ENCODE measurements around the gene RFX2. TPM values are rescaled to one million over a fixed set of nuclear protein-coding genes. Genes with fewer than 3 reads are reported as not detected.
A peak's percentile ranks its signal among the peaks of the same experiment; 100 is the strongest.

The RFX2 gene
- total RNA-seq, 6 experiments from 2014 or later, result 1.6 to 2.9 (median 1.9) TPM

DNA sequence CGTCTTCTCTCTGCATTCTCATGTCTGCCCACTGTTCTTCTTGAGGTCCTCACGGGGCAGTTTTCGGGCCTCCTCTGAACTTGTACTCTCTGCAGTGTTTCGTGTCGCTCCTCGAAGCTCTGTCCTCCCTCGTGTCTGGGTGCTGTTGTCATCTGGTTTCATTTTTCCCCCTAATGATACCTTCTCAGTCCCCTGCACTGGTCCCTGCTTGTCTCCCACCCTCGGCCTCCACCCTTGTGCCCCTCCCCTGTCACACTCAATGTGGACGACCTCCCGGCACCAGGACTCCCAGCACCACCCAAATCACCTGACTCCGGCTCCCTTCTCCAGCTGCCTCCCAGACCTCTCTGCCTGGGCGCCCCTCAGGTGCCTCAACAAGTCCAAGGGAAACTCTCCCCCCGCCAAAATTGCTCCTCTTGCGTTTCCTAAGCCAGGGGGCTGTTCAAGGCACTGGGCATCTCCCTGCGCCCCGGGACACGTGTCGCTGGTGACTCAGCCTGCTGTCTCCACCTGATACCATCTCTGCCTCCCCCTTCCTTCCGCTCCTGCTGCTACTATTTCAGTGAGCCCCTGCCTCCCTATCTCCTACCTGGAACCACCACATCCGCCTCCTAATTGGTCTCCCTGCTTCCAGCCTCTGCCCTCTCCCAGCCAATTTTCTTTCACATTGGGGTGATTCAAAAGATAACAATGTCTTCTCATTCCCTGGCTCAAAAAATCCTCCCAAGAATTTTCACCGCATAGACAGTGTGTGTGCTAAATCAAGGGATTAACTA lies 49.5 kb downstream of the RFX2 start:
- no peak overlapping the region for H3K27ac ChIP-seq
- no peaks in the 10 kb centered on the region for H3K36me3 ChIP-seq
- no peaks in the 10 kb centered on the region for H3K27me3 ChIP-seq
- DNase-seq (peak in 2 of 3 donors; percentile 43 to 52), ATAC-seq (no peak)
- intact Hi-C loops (cut with DNase I), result no loop called here
- peaks cover 0 to 26% (median 7%) of the 10 kb centered on the region in 4 donors for H3K4me1 ChIP-seq
- 84% methylated on average over 20 of the region's 21 CpGs for WGBS (ENCODE audit: insufficient coverage, low coverage, low lambda C conversion rate, missing lambda C conversion rate)
- no peaks in the 10 kb centered on the region for H3K9me3 ChIP-seq
- no peak overlapping the region for H3K4me3 ChIP-seq
- TF ChIP-seq, protein P1, sequence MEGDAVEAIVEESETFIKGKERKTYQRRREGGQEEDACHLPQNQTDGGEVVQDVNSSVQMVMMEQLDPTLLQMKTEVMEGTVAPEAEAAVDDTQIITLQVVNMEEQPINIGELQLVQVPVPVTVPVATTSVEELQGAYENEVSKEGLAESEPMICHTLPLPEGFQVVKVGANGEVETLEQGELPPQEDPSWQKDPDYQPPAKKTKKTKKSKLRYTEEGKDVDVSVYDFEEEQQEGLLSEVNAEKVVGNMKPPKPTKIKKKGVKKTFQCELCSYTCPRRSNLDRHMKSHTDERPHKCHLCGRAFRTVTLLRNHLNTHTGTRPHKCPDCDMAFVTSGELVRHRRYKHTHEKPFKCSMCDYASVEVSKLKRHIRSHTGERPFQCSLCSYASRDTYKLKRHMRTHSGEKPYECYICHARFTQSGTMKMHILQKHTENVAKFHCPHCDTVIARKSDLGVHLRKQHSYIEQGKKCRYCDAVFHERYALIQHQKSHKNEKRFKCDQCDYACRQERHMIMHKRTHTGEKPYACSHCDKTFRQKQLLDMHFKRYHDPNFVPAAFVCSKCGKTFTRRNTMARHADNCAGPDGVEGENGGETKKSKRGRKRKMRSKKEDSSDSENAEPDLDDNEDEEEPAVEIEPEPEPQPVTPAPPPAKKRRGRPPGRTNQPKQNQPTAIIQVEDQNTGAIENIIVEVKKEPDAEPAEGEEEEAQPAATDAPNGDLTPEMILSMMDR (IDR thresholded peaks at IDR 0.05), result no peak
- TF ChIP-seq POLR2A (IDR thresholded peaks at IDR 0.05), result no peak

DNA sequence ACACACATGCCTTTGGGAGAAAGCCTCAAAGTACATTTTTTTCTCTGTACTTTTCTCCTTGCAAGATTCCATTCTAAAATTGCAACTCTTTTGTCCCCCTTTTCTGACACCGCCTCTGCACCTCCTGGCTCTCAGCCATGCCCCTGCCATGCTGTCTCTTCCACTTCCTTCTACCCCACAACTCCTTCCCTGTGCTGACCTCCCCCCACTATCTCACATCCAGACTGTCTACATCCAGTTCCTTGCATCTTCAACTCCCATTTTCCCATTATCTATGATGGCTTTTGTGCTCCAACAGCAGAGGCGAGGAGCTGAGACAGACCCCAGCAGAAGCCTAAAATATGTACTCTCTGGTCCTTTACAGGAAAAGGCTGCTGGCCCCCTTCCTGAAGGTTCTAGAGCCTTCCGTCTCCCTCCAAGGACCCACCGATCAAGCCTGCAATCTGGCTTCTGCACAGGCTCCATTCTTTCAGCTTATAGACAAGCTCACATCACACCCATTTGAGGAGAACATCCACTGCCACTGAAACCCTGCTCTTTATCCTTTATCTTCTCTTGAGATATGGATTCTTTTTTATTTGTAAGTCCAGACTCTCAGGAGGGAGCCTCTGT lies 50.2 kb downstream of the RFX2 start:
- DNase-seq (peak in 1 of 3 donors; percentile 33), ATAC-seq (no peak)
- no peaks in the 10 kb centered on the region for H3K36me3 ChIP-seq
- peaks cover 0 to 21% (median 7%) of the 10 kb centered on the region in 4 donors for H3K4me1 ChIP-seq
- no peak overlapping the region for H3K27ac ChIP-seq
- H3K9me3 ChIP-seq, result no peaks in the 10 kb centered on the region
- no peak overlapping the region for H3K4me3 ChIP-seq
- TF ChIP-seq, protein P1 (IDR thresholded peaks at IDR 0.05), result no peak
- TF ChIP-seq POLR2A (IDR thresholded peaks at IDR 0.05), result no peak
- intact Hi-C loops (cut with DNase I), result no loop called here
- 79% methylated on average over 4 of the region's 4 CpGs for WGBS (ENCODE audit: insufficient coverage, low coverage, low lambda C conversion rate, missing lambda C conversion rate)
- no peaks in the 10 kb centered on the region for H3K27me3 ChIP-seq

DNA sequence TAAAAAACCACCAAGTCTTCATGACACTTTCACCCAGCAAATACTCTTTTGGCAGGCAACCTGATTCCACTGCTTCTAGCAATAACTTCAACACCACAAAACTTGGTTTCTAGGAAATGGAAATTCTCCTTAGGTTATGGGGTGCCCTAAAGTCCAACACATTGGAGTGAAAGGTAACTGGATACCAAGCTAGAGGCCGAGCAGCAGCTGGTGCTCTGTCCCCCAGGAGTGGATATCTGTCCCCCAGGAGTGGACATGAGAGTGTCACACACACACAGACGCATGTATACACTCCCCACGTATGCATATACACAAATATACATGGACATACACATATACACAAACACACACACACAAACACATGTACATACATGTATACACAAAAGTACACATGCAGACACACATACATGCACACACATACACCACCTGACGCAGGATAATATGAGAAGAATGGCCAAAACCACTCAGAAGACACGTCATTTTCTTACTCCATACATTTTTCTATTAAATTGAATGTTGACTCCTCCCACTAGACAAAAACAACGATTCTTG lies 50.8 kb downstream of the RFX2 start:
- WGBS (ENCODE audit: insufficient coverage, low coverage, low lambda C conversion rate, missing lambda C conversion rate), result 56% methylated on average over 4 of the region's 6 CpGs
- no peak for TF ChIP-seq POLR2A (IDR thresholded peaks at IDR 0.05)
- TF ChIP-seq, protein P1 (IDR thresholded peaks at IDR 0.05), result no peak
- no peaks in the 10 kb centered on the region for H3K27me3 ChIP-seq
- intact Hi-C loops (cut with DNase I), result no loop called here
- H3K36me3 ChIP-seq, result no peaks in the 10 kb centered on the region
- ATAC-seq (no peak), DNase-seq (peak in 1 of 3 donors; percentile 20)
- H3K4me3 ChIP-seq, result no peak overlapping the region
- H3K9me3 ChIP-seq, result no peaks in the 10 kb centered on the region
- H3K4me1 ChIP-seq, result peaks cover 0 to 19% (median 7%) of the 10 kb centered on the region in 4 donors
- no peak overlapping the region for H3K27ac ChIP-seq

GRCh38 chr19:6058518-6059201 lies 51.6 kb downstream of the RFX2 start:
- Histone ChIP-seq H3K27ac (peak overlapping the region in 1 of 3 donors; percentile 84), H3K4me3 (no peak overlapping the region), H3K36me3 (no peaks in the 10 kb centered on the region), H3K4me1 (peaks cover 0 to 19% (median 7%) of the 10 kb centered on the region in 4 donors), H3K27me3 (no peaks in the 10 kb centered on the region), H3K9me3 (no peaks in the 10 kb centered on the region)
- no peak for TF ChIP-seq POLR2A (IDR thresholded peaks at IDR 0.05)
- TF ChIP-seq, protein P1 (IDR thresholded peaks at IDR 0.05), result no peak
- no peak for ATAC-seq
- intact Hi-C loops (cut with DNase I), result no loop called here
- DNase-seq, result peak in 2 of 3 donors; percentile 14 to 37
- 93% methylated on average over 14 of the region's 17 CpGs for WGBS (ENCODE audit: insufficient coverage, low coverage, low lambda C conversion rate, missing lambda C conversion rate)

All from right lobe of liver (tissue), 6 donors.